ENCODE measurements around the gene TRNAU1AP. TPM values are rescaled to one million over a fixed set of nuclear protein-coding genes. Genes with fewer than 3 reads are reported as not detected.
A peak's percentile ranks its signal among the peaks of the same experiment; 100 is the strongest.
"Not testable (repeated sequence)": the region's sequence is repeated elsewhere in the genome, so short reads cannot be mapped to it uniquely, and the experiment has no call there.

The TRNAU1AP gene
- total RNA-seq, 4 donors from 2014 or later = 19.4 to 34.1 (median 23.2) TPM

DNA sequence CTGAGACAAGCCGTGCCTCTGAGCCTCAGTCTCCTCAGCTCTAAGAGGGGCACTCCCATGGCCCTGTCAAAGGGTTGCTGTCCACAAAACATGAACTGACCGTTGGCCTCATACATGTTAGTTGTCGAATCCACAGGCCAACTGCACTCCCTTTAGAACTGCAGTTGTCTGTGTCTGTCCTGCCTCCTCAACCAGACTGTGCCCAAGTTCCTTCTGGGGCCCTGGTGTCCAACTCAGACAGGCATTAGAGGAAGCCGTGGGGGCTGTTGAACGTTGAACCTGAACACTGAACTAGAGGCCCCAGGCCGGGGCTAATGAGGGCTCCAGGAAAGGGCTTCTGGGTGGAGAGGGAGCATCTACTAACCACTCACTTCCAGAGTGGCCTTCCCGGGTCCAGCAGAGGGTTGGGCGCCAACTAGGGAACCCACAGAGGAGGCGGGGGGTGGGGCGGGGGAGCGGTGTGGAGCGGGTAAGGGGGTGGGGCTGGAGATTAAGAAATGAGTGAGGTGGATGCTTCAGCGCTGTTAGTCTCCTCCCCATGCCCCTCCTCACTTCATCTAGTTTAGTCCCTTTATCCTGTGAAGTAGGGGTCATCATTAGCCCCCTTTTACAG is 38.9 kb downstream of the TRNAU1AP start, which contains the start of gene RAB42:
RAB42 (plus strand) TSS at position 558 of the 613 bp plus-strand sequence. CDS start 247 bp downstream, outside the sequence.
- Histone ChIP-seq H3K4me3 (peak within 1 kb of the TSS; percentile 59 to 65 (median 62)), H3K36me3 (peaks cover 0 to 4% (median 2%) of the 10 kb centered on the region in 4 donors), H3K9me3 (no peaks in the 10 kb centered on the region), H3K4me1 (peaks cover 0 to 19% (median 16%) of the 10 kb centered on the region in 4 donors), H3K27me3 (no peaks in the 10 kb centered on the region), H3K27ac (replicated peaks in 1 of 4) (peak within 1 kb of the TSS in 3 of 4 donors; percentile 18 to 53 (median 22))
- DNase-seq (ENCODE audit: extremely low spot score) = no peak
- 48% methylated on average over 5 of the region's 13 CpGs for WGBS
- TF ChIP-seq EP300 (IDR thresholded peaks at IDR 0.05) = no peak
- TF ChIP-seq, protein P1, sequence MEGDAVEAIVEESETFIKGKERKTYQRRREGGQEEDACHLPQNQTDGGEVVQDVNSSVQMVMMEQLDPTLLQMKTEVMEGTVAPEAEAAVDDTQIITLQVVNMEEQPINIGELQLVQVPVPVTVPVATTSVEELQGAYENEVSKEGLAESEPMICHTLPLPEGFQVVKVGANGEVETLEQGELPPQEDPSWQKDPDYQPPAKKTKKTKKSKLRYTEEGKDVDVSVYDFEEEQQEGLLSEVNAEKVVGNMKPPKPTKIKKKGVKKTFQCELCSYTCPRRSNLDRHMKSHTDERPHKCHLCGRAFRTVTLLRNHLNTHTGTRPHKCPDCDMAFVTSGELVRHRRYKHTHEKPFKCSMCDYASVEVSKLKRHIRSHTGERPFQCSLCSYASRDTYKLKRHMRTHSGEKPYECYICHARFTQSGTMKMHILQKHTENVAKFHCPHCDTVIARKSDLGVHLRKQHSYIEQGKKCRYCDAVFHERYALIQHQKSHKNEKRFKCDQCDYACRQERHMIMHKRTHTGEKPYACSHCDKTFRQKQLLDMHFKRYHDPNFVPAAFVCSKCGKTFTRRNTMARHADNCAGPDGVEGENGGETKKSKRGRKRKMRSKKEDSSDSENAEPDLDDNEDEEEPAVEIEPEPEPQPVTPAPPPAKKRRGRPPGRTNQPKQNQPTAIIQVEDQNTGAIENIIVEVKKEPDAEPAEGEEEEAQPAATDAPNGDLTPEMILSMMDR (IDR thresholded peaks at IDR 0.05) = no peak
- no peak for TF ChIP-seq POLR2AphosphoS5 (IDR thresholded peaks at IDR 0.05)
- no peak for TF ChIP-seq POLR2A (IDR thresholded peaks at IDR 0.05; ENCODE audit: low read depth)
- intact Hi-C loops (cut with DNase I) = no loop called here

DNA sequence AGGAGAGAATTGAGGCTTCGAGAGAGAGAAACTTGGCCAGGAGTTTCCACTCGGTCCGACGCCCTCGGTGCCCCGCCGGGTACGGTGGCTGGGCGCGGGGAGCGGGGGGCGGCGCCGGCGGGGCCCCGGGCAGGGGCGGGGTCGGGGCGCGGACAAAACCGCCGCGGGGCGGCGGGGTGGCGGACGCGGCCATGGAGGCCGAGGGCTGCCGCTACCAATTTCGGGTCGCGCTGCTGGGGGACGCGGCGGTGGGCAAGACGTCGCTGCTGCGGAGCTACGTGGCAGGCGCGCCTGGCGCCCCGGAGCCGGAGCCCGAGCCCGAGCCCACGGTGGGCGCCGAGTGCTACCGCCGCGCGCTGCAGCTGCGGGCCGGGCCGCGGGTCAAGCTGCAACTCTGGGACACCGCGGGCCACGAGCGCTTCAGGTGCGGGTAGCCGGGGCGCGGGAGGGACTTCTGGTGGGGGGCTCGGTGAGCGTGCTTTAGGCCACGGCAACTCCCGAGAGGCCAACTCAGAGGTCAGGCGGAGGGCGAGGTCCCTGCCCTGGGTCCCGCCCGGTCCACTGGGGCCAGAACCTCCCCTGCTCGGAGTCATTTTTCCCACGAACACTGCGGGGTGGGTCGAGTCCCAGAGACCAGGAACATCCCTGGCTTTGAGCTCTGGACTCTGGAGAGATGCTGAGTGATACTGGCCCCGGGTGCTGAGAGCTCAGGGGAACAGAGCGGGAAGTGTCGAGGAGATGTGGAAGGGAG is 39.6 kb downstream of the TRNAU1AP start:
- peaks cover 0 to 4% (median 2%) of the 10 kb centered on the region in 4 donors for H3K36me3 ChIP-seq
- H3K27me3 ChIP-seq = no peaks in the 10 kb centered on the region
- H3K9me3 ChIP-seq = no peaks in the 10 kb centered on the region
- 17% methylated on average over 8 of the region's 81 CpGs for WGBS
- peak overlapping the region in 3 of 4 donors; percentile 18 to 53 (median 22) for H3K27ac ChIP-seq (replicated peaks in 1 of 4)
- intact Hi-C loops (cut with DNase I) = no loop called here
- no peak for DNase-seq (ENCODE audit: extremely low spot score)
- TF ChIP-seq POLR2A (IDR thresholded peaks at IDR 0.05; ENCODE audit: low read depth) = no peak
- TF ChIP-seq, protein P1 (IDR thresholded peaks at IDR 0.05) = peak in 1 of 3 experiments; percentile 6
- TF ChIP-seq POLR2AphosphoS5 (IDR thresholded peaks at IDR 0.05) = no peak
- peaks cover 0 to 19% (median 16%) of the 10 kb centered on the region in 4 donors for H3K4me1 ChIP-seq
- H3K4me3 ChIP-seq = peak overlapping the region; percentile 59 to 65 (median 62)

DNA sequence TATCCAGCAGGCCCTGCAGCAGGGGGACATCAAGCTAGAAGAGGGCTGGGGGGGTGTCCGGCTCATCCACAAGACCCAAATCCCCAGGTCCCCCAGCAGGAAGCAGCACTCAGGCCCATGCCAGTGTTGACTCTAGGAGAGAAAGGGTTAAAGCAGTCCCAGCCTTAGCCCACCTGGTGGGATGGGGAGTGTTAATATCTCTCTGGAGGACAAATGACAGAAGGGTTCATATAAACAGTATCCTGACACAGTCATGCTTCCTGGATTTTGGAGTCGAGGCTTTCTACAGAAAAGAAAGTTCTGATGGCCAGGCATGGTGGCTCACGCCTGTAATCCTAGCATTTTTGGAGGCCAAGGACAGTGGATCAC is 41.1 kb downstream of the TRNAU1AP start:
- H3K9me3 ChIP-seq; H3K36me3 ChIP-seq; intact Hi-C loops (cut with DNase I); H3K27me3 ChIP-seq; H3K4me3 ChIP-seq; H3K27ac ChIP-seq (replicated peaks in 1 of 4); DNase-seq (ENCODE audit: extremely low spot score): not testable (repeated sequence)
- H3K4me1 ChIP-seq = peaks cover 0 to 19% (median 16%) of the 10 kb centered on the region in 4 donors
- WGBS = 67% methylated on average over 2 of the region's 3 CpGs

DNA sequence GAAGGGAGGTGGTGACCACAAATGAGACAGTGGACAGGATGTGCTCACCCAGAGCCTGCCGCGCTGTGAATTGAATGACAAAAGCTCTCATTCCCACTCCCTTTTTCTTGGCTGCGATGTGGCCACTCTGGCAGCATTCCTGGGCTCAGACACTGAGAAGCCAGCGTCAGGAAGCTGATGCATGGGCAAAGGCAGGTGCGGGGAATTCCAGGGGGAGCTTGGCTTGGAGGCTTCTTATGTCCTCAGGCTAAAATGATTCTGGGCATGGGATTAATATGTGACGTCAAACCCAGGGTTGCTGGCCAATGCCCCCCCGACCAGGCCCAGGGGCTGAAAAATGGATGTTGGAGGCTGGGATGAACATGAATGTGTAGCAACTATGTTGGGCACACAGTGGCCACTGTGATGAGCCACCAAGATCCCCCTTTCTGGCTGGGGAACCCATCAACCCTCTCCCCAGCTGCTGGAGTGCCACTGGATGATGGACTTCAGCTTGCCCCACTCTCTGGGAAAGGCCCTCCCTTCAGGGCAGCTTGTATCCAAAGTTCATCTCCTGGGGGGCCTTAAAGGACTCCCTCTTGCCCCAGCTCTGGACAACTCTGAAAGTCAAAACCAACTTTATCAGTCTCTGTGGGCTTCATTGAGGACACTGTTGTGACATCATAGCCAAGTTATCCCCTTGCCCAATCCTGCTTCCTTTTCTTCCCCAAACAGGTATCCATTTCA is 42.0 kb downstream of the TRNAU1AP start:
- H3K4me3 ChIP-seq; H3K27me3 ChIP-seq; intact Hi-C loops (cut with DNase I); DNase-seq (ENCODE audit: extremely low spot score); H3K27ac ChIP-seq (replicated peaks in 1 of 4); H3K36me3 ChIP-seq; H3K9me3 ChIP-seq: not testable (repeated sequence)
- 51% methylated on average over 6 of the region's 7 CpGs for WGBS
- peaks cover 0 to 19% (median 16%) of the 10 kb centered on the region in 4 donors for H3K4me1 ChIP-seq

DNA sequence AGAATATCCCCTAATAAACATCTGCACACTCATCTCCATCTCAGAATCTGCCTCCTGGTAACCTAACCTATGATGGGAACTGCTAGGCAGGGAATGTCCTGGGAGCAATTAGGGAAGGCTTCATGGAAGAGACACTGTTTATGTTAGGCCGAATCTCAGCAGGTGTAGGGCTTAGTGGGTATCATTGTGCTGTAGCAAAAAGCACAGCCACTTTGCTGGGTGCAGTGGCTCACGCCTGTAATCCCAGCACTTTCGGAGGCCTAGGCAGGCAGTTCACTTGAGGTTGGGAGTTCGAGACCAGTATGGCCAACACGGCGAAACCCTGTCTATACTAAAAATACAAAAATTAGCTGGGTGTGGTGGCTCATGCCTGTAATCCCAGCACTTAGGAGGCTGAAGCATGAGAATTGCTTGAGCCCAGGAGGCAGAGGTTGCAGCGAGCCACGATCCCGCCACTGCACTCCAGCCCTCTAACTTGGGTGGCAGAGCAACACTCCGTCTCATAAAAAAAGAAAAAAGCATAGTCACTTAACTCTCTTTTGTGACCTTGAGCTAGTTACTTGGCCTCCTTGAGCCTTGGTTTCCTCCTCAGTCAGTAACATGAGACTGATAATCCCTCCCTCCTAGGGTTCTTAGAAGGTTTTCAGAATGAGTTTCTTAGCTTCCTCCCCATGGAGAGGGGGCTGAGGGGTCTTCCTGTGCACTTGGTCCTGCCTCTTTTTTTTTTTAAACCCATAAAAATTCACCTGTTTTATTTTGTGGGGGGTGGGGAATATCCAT is 42.7 kb downstream of the TRNAU1AP start:
- peaks cover 0 to 19% (median 16%) of the 10 kb centered on the region in 4 donors for H3K4me1 ChIP-seq
- intact Hi-C loops (cut with DNase I) = no loop called here
- TF ChIP-seq, protein P1 (IDR thresholded peaks at IDR 0.05) = no peak
- TF ChIP-seq EP300 (IDR thresholded peaks at IDR 0.05) = no peak
- no peak for TF ChIP-seq POLR2AphosphoS5 (IDR thresholded peaks at IDR 0.05)

DNA sequence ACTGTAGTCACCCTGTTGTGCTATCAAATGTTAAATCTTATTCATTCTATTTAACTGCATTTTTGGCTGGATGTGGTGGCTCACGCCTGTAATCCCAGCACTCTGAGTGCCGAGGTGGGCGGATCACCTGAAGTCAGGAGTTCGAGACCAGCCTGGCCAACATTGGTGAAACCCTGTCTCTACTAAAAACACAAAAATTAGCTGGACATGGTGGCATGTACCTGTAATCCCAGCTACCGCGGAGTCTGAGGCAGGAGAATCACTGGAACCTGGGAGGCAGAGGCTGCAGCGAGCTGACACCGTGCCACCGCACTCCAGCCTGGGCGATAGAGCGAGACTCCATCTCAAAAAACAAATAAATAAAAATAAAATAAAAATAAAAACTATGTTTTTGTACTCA is 43.4 kb downstream of the TRNAU1AP start:
- H3K27me3 ChIP-seq; intact Hi-C loops (cut with DNase I); H3K27ac ChIP-seq (replicated peaks in 1 of 4); DNase-seq (ENCODE audit: extremely low spot score); H3K4me3 ChIP-seq; H3K9me3 ChIP-seq: not testable (repeated sequence)
- Histone ChIP-seq H3K36me3 (peaks cover 0 to 13% (median 6%) of the 10 kb centered on the region in 4 donors), H3K4me1 (peaks cover 0 to 19% (median 16%) of the 10 kb centered on the region in 4 donors)
- 94% methylated on average over 11 of the region's 11 CpGs for WGBS

More for the DNA sequence above, 42.7 kb downstream of the TRNAU1AP start:
- DNase-seq (ENCODE audit: extremely low spot score) = no peak
- Histone ChIP-seq H3K9me3 (no peaks in the 10 kb centered on the region), H3K36me3 (peaks cover 0 to 12% (median 2%) of the 10 kb centered on the region in 4 donors), H3K27me3 (no peaks in the 10 kb centered on the region), H3K4me3 (no peak overlapping the region), H3K27ac (replicated peaks in 1 of 4) (no peak overlapping the region)
- WGBS = 95% methylated on average over 10 of the region's 10 CpGs
